Body of pancreas (tissue), 4 donors: ENCODE measurements around the gene ACYP2.

Source experiments
- CTCF ChIP-seq, 7 experiments: fragments of 450-650 bp in 4 of 7; fragments of 200-600 bp in 3 of 7; sonication (generic) in 3 of 7; IDR thresholded peaks; one replicate each; pipeline ENCODE4 v1.5.1; 2016 to 2019; ENCODE audit warnings: antibody characterized with exemption in 7 of 7
- POLR2A ChIP-seq, 3 donors: fragments of 450-650 bp; IDR thresholded peaks; one replicate each; pipeline ENCODE4 v1.6.1; 2016; ENCODE audit warnings: antibody characterized with exemption in 3 of 3, mild to moderate bottlenecking in 2 of 3

GRCh38 chr2:54073796-54074195 is 41.6 kb upstream of the ACYP2 start:
- TF ChIP-seq CTCF (IDR thresholded peaks at IDR 0.05) (no peak), POLR2A (IDR thresholded peaks at IDR 0.05) (no peak)
